ENCODE results near the gene CETP. TPM values are rescaled to one million over a fixed set of nuclear protein-coding genes. Genes with fewer than 3 reads are reported as not detected.
"Not testable (repeated sequence)": the region's sequence is repeated elsewhere in the genome, so short reads cannot be mapped to it uniquely, and the experiment has no call there.

CETP gene
- total and polyA plus RNA-seq, 12 donors: 1.2 to 7.9 (median 2.8) TPM

- TF ChIP-seq POLR2A (IDR thresholded peaks at IDR 0.05) (no peak), CTCF (IDR thresholded peaks at IDR 0.05) (no peak)
- Histone ChIP-seq H3K4me3 (no peak overlapping the region), H3K4me1 (replicated peaks in 1 of 2) (no peaks in the 10 kb centered on the region), H3K36me3 (replicated peaks in 1 of 2) (peaks cover 0 to 4% of the 10 kb centered on the region in 2 donors), H3K27me3 (no peaks in the 10 kb centered on the region), H3K9me3 (replicated peaks in 1 of 3) (no peaks in the 10 kb centered on the region), H3K27ac (no peak overlapping the region)
- 86 to 90% (median 88%) methylated on average over 20 to 22 of the region's 22 CpGs for WGBS, 4 donors
- DNase-seq: peak in 2 of 7 donors; percentile 6 to 11
- intact Hi-C loops (cut with DNase I): no loop called here
These were observed 42.0 kb downstream of the CETP start for GRCh38 chr16:57003439-57004386.

GRCh38 chr16:57004387-57005250, 42.9 kb downstream of the CETP start:
- intact Hi-C loops (cut with DNase I): no loop called here
- Histone ChIP-seq H3K9me3 (replicated peaks in 1 of 3) (no peaks in the 10 kb centered on the region), H3K27ac (no peak overlapping the region), H3K4me3 (no peak overlapping the region), H3K4me1 (replicated peaks in 1 of 2) (no peaks in the 10 kb centered on the region), H3K36me3 (replicated peaks in 1 of 2) (peaks cover 0 to 4% of the 10 kb centered on the region in 2 donors), H3K27me3 (no peaks in the 10 kb centered on the region)
- no peak for TF ChIP-seq POLR2A (IDR thresholded peaks at IDR 0.05)
- 84 to 92% (median 86%) methylated on average over 15 of the region's 15 CpGs for WGBS, 4 donors
- peak in 1 of 7 donors; percentile 3 for DNase-seq

- H3K4me1 ChIP-seq (replicated peaks in 1 of 2); H3K9me3 ChIP-seq (replicated peaks in 1 of 3); H3K36me3 ChIP-seq (replicated peaks in 1 of 2); DNase-seq; H3K4me3 ChIP-seq; H3K27me3 ChIP-seq; H3K27ac ChIP-seq; intact Hi-C loops (cut with DNase I): not testable (repeated sequence)
- 74 to 90% (median 77%) methylated on average over 2 of the region's 2 CpGs for WGBS, 4 donors
These were observed 43.8 kb downstream of the CETP start for GRCh38 chr16:57005597-57005996.

- H3K4me3 ChIP-seq: no peak overlapping the region
- no peak overlapping the region for H3K27ac ChIP-seq
- no peaks in the 10 kb centered on the region for H3K4me1 ChIP-seq (replicated peaks in 1 of 2)
- no peaks in the 10 kb centered on the region for H3K27me3 ChIP-seq
- no peak for DNase-seq
- TF ChIP-seq CTCF (IDR thresholded peaks at IDR 0.05) (no peak), POLR2A (IDR thresholded peaks at IDR 0.05) (no peak)
- no peaks in the 10 kb centered on the region for H3K9me3 ChIP-seq (replicated peaks in 1 of 3)
- intact Hi-C loops (cut with DNase I): no loop called here
- 82 to 89% (median 85%) methylated on average over 5 of the region's 5 CpGs for WGBS, 4 donors
- H3K36me3 ChIP-seq (replicated peaks in 1 of 2): peaks cover 0 to 4% of the 10 kb centered on the region in 2 donors
These were observed 45.3 kb downstream of the CETP start for GRCh38 chr16:57007050-57007449.

- TF ChIP-seq POLR2A (IDR thresholded peaks at IDR 0.05): no peak
- TF ChIP-seq CTCF (IDR thresholded peaks at IDR 0.05): no peak
- Histone ChIP-seq H3K9me3 (replicated peaks in 1 of 3) (no peaks in the 10 kb centered on the region), H3K36me3 (replicated peaks in 1 of 2) (peaks cover 0 to 4% of the 10 kb centered on the region in 2 donors), H3K4me3 (no peak overlapping the region), H3K4me1 (replicated peaks in 1 of 2) (no peaks in the 10 kb centered on the region), H3K27ac (no peak overlapping the region), H3K27me3 (no peaks in the 10 kb centered on the region)
- intact Hi-C loops (cut with DNase I): no loop called here
- DNase-seq: no peak
- WGBS, 4 donors: 91 to 95% (median 92%) methylated on average over 3 of the region's 3 CpGs
These were observed 45.8 kb downstream of the CETP start for GRCh38 chr16:57007530-57007929.

Data from adrenal gland (tissue), 12 donors.